GM12878 (cell line): ENCODE data around the gene SLC39A7. TPM values are rescaled to one million over a fixed set of nuclear protein-coding genes. Genes with fewer than 3 reads are reported as not detected.
A peak's percentile ranks its signal among the peaks of the same experiment; 100 is the strongest.

Experiments used
- ATAC-seq: fragments of 200-7000 bp; cut with Tn5 transposase; 3 replicates; pipeline ENCODE4 v1.9.1; 2020; ENCODE audit warnings: mild to moderate bottlenecking, moderate library complexity
- BruUV-seq: library from RNA; stranded (reverse); fragments of 400-500 nt; replicated peaks from 2 replicates; lab custom pipeline; 2021; lab: Mats Ljungman, UMichigan
- CTCF ChIA-PET: fragments of 300-600 bp; sonication (Branson Sonifier 250); formaldehyde crosslinking; extraction: SDS; loops from one replicate; lab custom pipeline; 2021; ENCODE audit warnings: inconsistent platforms; lab: Yijun Ruan, JAX
- POLR2A ChIA-PET: fragments of 350-600 bp; formaldehyde crosslinking; extraction: SDS; loops from one replicate; lab custom pipeline; 2021; ENCODE audit warnings: inconsistent platforms; lab: Charles Lee
- RAD21 ChIA-PET: fragments of 300-600 bp; sonication (Branson Sonifier 250); formaldehyde crosslinking; loops from one replicate; lab custom pipeline; 2023; ENCODE audit warnings: antibody characterized with exemption; ENCODE audit not compliant: unreplicated experiment; lab: Charles Lee
- SMC1A ChIA-PET: fragments of 300-600 bp; sonication (Branson Sonifier 250); formaldehyde crosslinking; loops from one replicate; lab custom pipeline; 2023; ENCODE audit not compliant: unreplicated experiment, uncharacterized antibody; lab: Charles Lee
- DNase-seq: peaks from one replicate; pipeline ENCODE4 v3.0.0-alpha.2; 2011; ENCODE audit warnings: low read depth, low spot score
- FAIRE-seq: peaks from 3 replicates; lab custom pipeline; 2011; peaks lifted over from hg19 to GRCh38; lab: Jason Lieb, UNC
- H2AFZ ChIP-seq: 2 replicates; pipeline ENCODE4 v1.6.0; 2011; ENCODE audit warnings: low read depth, low read length, control low read depth; ENCODE audit not compliant: control insufficient read depth
- H3K27ac ChIP-seq: 2 replicates; pipeline ENCODE4 v1.5.1; 2011; ENCODE audit warnings: control low read depth; ENCODE audit not compliant: control insufficient read depth, insufficient read depth
- H3K27me3 ChIP-seq, 2 experiments: replicated peaks in 1 of 2; 2 replicates each; pipeline versions ENCODE4 v1.6.0 to v1.6.1; 2011; ENCODE audit warnings: low read length in 1 of 2; ENCODE audit not compliant: control insufficient read depth in 2 of 2, insufficient read depth in 2 of 2
- H3K36me3 ChIP-seq, 2 experiments: 2 replicates each; pipeline ENCODE4 v1.5.1; 2011; ENCODE audit warnings: low read length in 1 of 2; ENCODE audit not compliant: control insufficient read depth in 2 of 2, insufficient read depth in 2 of 2
- H3K4me1 ChIP-seq: 2 replicates; pipeline ENCODE4 v1.6.1; 2011; ENCODE audit warnings: mild to moderate bottlenecking, low read length, moderate library complexity, mixed read lengths; ENCODE audit not compliant: control insufficient read depth, insufficient read depth
- H3K4me2 ChIP-seq: 2 replicates; pipeline ENCODE4 v1.6.0; 2011; ENCODE audit warnings: control low read depth; ENCODE audit not compliant: control insufficient read depth, insufficient read depth
- H3K4me3 ChIP-seq: fragments of 200-600 bp; sonication (generic); 2 replicates; pipeline ENCODE4 v1.5.1; 2016
- H3K79me2 ChIP-seq: 2 replicates; pipeline ENCODE4 v1.6.0; 2011; ENCODE audit warnings: low read length; ENCODE audit not compliant: control insufficient read depth, insufficient read depth
- H3K9ac ChIP-seq: 2 replicates; pipeline ENCODE4 v1.8.0; 2011; ENCODE audit warnings: low read length, control low read depth, mixed read lengths; ENCODE audit not compliant: control insufficient read depth, insufficient read depth
- H3K9me3 ChIP-seq: replicated peaks from 3 replicates; pipeline ENCODE4 v1.5.1; 2011; ENCODE audit warnings: mild to moderate bottlenecking, low read length; ENCODE audit not compliant: control insufficient read depth, insufficient read depth
- H4K20me1 ChIP-seq: 2 replicates; pipeline ENCODE4 v1.6.0; 2011; ENCODE audit not compliant: control insufficient read depth, insufficient read depth
- JUNB ChIP-seq: IDR thresholded peaks from 2 replicates; pipeline ENCODE4 v1.6.1; 2016; ENCODE audit warnings: antibody characterized with exemption, mild to moderate bottlenecking
- MLLT1 ChIP-seq: fragments of 450-650 bp; IDR thresholded peaks from 2 replicates; pipeline ENCODE4 v1.6.1; 2016; ENCODE audit warnings: mild to moderate bottlenecking
- NR2C1 ChIP-seq: fragments of 450-650 bp; IDR thresholded peaks from 2 replicates; pipeline ENCODE4 v1.6.1; 2017; ENCODE audit warnings: antibody characterized with exemption, mild to moderate bottlenecking, moderate library complexity
- NR2F1 ChIP-seq: fragments of 450-650 bp; conservative IDR thresholded peaks from 2 replicates; pipeline ENCODE4 v1.6.1; 2017; ENCODE audit warnings: mild to moderate bottlenecking
- WGBS: methylation state at CpG from one replicate; pipeline ENCODE4 v1.1.6; 2016; ENCODE audit warnings: low lambda C conversion rate; ENCODE audit not compliant: insufficient replicate concordance, insufficient coverage; ENCODE audit errors: missing lambda C conversion rate; 5-methylcytosine and 5-hydroxymethylcytosine counted together
- in situ Hi-C: fragments of 300-500 bp; cut with MboI; formaldehyde crosslinking; loops from 9 replicates; pipeline ENCODE4 v1.14.3; 2018; ENCODE audit warnings: mixed read lengths
- intact Hi-C: fragments of 100-400 bp; cut with micrococcal nuclease; formaldehyde crosslinking; loops from one replicate; pipeline ENCODE4 v1.14.2; 2022; ENCODE audit not compliant: unreplicated experiment
- polyA plus RNA-seq, 11 experiments: library from polyadenylated mRNA; depleted of rRNA in 4 of 11; unstranded in 6 of 11; stranded (reverse) in 5 of 11; fragments of >200 nt; fragmentation: Nextera tagmentation in 4 of 11; fragmentation: Illumina TruSeq in 1 of 11; extraction: Ambion mirVana in 4 of 11; extraction: Trizol in 1 of 11; gene quantifications; 1 replicate in 1 of 11; 2 replicates in 10 of 11; pipeline versions ENCODE4 v1.2.1 to v1.2.3, GENCODE V29; 2011 to 2016; ENCODE audit warnings: inconsistent platforms in 2 of 11, missing spikeins in 2 of 11, low read depth in 1 of 11
- total RNA-seq, 4 experiments: library from RNA; depleted of rRNA in 3 of 4; stranded (reverse); fragments of >200 nt in 3 of 4; fragmentation: Illumina TruSeq in 1 of 4; extraction: Trizol in 1 of 4; gene quantifications; 2 replicates each; pipeline versions ENCODE4 v1.2.1 to v1.2.3, GENCODE V29; 2013 to 2021

SLC39A7 gene
- total and polyA plus RNA-seq, 10 of the 15 experiments (the other 5 are each of a cell fraction or from before 2014, with no cell fraction given) = 7.3 to 63.1 (median 40.6) TPM

- no peaks in the 10 kb centered on the region for H3K79me2 ChIP-seq
- no peaks in the 10 kb centered on the region for H3K36me3 ChIP-seq
- no peaks in the 10 kb centered on the region; the same call in 1 of the 2 replicates for H3K4me1 ChIP-seq
- intact Hi-C loops = no loop called here
- H3K9ac ChIP-seq = no peak overlapping the region
- H3K27ac ChIP-seq = no peak overlapping the region
- H4K20me1 ChIP-seq = no peaks in the 10 kb centered on the region
- no peak for DNase-seq
- H3K4me2 ChIP-seq = no peak overlapping the region
- SMC1A ChIA-PET = interaction anchor here (1.0 to 4.3 kb wide), 6 partner anchors 11 to 156 kb away, joined by 3 to 27 read pairs (median 7); no protein-coding TSS in a partner anchor
- H3K9me3 ChIP-seq = no peaks in the 10 kb centered on the region
- H3K4me3 ChIP-seq = no peak overlapping the region
- TF ChIP-seq NR2C1 (peak; percentile 51), MLLT1 (no peak), JUNB (no peak), NR2F1 (peak; percentile 78)
- TF ChIP-seq, all 136 proteins: peak for 2
- CTCF ChIA-PET = interaction anchor here (0.9 to 6.0 kb wide), 16 partner anchors 10 to 238 kb away, joined by 3 to 58 read pairs (median 6); no protein-coding TSS in a partner anchor
- H3K27me3 ChIP-seq = no peaks in the 10 kb centered on the region
- in situ Hi-C loops = no loop called here
- POLR2A ChIA-PET = interaction anchor here (0.6 to 0.7 kb wide), 2 partner anchors 18 to 43 kb away, joined by 3 to 5 read pairs; no protein-coding TSS in a partner anchor
- no peak overlapping the region for H2AFZ ChIP-seq
- FAIRE-seq (no peak), ATAC-seq (no peak)
- RAD21 ChIA-PET = interaction anchor here (1.2 to 3.0 kb wide), 3 partner anchors 11 to 72 kb away, joined by 3 to 27 read pairs (median 4); no protein-coding TSS in a partner anchor
- WGBS = 34% methylated on average over 11 of the region's 11 CpGs
- BruUV-seq = no TSS peak
These were observed 29.4 kb upstream of the SLC39A7 start for GRCh38 chr6:33171016-33171879.
